Progenitor cell of endocrine pancreas (in vitro differentiated cells): ENCODE results near the gene CENATAC. TPM values are rescaled to one million over a fixed set of nuclear protein-coding genes. Genes with fewer than 3 reads are reported as not detected.
"Not testable (repeated sequence)": the region's sequence is repeated elsewhere in the genome, so short reads cannot be mapped to it uniquely, and the experiment has no call there.

ENCODE experiments used
- DNase-seq: peaks from one replicate; pipeline ENCODE4 v3.0.0; 2021; ENCODE audit warnings: low spot score; ENCODE audit not compliant: unreplicated experiment
- H3K27ac Mint-ChIP-seq: 2 replicates; pipeline ENCODE4 v1.8.0; 2021; ENCODE audit warnings: mild to moderate bottlenecking, moderate library complexity, mixed read lengths
- H3K27me3 Mint-ChIP-seq: 2 replicates; pipeline ENCODE4 v1.8.0; 2021; ENCODE audit warnings: mixed read lengths
- H3K36me3 Mint-ChIP-seq: 2 replicates; pipeline ENCODE4 v1.8.0; 2022; ENCODE audit warnings: mixed read lengths; ENCODE audit not compliant: insufficient read depth
- H3K4me1 Mint-ChIP-seq: 2 replicates; pipeline ENCODE4 v1.8.0; 2021; ENCODE audit warnings: low read depth, mixed read lengths
- H3K4me3 Mint-ChIP-seq: 2 replicates; pipeline ENCODE4 v1.8.0; 2021; ENCODE audit warnings: low read depth, mild to moderate bottlenecking, moderate library complexity, mixed read lengths
- H3K9me3 Mint-ChIP-seq: 2 replicates; pipeline ENCODE4 v1.8.0; 2021; ENCODE audit warnings: low read depth, mixed read lengths
- long read RNA-seq: library from polyadenylated mRNA; unstranded; transcript quantifications from one replicate; pipeline ENCODE4 v2.0.0, GENCODE V29; 2020
- total RNA-seq: library from RNA; stranded (reverse); gene quantifications from 2 replicates; pipeline ENCODE4 v1.2.1, GENCODE V29; 2021
- TF ChIP-seq, protein P1 (sequence below): fragments of 200-600 bp; sonication (generic); IDR thresholded peaks from one replicate; pipeline ENCODE4 v1.5.0; 2021; ENCODE audit warnings: antibody characterized with exemption, mild to moderate bottlenecking; ENCODE audit not compliant: unreplicated experiment

Gene CENATAC, protein sequence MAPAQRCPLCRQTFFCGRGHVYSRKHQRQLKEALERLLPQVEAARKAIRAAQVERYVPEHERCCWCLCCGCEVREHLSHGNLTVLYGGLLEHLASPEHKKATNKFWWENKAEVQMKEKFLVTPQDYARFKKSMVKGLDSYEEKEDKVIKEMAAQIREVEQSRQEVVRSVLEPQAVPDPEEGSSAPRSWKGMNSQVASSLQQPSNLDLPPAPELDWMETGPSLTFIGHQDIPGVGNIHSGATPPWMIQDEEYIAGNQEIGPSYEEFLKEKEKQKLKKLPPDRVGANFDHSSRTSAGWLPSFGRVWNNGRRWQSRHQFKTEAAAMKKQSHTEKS
- 56.5 and 66.6 TPM in 2 replicates for total RNA-seq
- long read RNA-seq, partial matches to known transcripts = 3 of 10 reads
- long read RNA-seq, other reads (novel, unspliced or antisense) = 5 of 10 reads

DNA sequence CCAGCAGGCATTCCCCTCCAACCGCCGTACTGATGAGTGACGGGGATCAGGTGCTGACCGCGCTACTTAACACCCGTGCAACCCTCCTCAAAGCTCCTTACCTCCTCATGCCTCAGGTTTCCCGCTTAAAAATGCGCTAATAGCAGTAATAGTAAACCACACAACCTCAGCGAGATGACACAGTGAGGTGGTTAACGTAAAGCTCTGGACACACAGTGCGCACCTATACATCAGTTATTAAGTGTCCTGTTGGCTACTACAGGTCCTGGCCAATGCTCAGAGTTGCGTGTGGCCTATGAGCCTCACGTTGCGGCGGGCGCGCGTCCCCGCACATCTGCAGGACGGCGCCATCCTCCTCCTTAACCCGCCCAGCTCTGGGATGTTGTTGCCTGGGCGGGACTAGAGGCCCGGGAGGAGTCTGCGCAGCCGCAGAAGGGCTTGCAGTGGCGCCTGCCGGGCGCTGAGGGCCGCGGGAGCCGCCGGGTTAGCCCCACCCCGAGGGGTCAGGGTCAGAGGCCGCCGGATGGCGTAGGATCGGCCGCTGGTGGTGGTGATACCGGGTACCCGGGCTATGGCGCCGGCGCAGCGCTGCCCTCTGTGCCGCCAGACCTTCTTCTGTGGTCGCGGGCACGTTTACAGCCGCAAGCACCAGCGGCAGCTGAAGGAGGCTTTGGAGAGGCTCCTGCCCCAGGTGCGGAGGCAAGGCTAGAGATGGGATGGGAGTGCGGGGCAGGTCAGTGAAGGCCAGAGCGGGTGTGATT is at the start of gene CENATAC:
Gene CENATAC, plus strand, starts transcription at position 512 of the 761 bp plus-strand sequence. Its CDS starts 60 bp downstream, at position 572.
- Mint-ChIP-seq H3K27ac (peak within 1 kb of the TSS; percentile 95), H3K4me1 (peaks cover 19% of the 10 kb centered on the region), H3K27me3 (no peaks in the 10 kb centered on the region), H3K9me3 (no peaks in the 10 kb centered on the region), H3K4me3 (peak within 1 kb of the TSS; percentile 98), H3K36me3 (peaks cover 8% of the 10 kb centered on the region)
- TF ChIP-seq, protein P1, sequence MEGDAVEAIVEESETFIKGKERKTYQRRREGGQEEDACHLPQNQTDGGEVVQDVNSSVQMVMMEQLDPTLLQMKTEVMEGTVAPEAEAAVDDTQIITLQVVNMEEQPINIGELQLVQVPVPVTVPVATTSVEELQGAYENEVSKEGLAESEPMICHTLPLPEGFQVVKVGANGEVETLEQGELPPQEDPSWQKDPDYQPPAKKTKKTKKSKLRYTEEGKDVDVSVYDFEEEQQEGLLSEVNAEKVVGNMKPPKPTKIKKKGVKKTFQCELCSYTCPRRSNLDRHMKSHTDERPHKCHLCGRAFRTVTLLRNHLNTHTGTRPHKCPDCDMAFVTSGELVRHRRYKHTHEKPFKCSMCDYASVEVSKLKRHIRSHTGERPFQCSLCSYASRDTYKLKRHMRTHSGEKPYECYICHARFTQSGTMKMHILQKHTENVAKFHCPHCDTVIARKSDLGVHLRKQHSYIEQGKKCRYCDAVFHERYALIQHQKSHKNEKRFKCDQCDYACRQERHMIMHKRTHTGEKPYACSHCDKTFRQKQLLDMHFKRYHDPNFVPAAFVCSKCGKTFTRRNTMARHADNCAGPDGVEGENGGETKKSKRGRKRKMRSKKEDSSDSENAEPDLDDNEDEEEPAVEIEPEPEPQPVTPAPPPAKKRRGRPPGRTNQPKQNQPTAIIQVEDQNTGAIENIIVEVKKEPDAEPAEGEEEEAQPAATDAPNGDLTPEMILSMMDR = no peak
- DNase-seq = peak; percentile 90

DNA sequence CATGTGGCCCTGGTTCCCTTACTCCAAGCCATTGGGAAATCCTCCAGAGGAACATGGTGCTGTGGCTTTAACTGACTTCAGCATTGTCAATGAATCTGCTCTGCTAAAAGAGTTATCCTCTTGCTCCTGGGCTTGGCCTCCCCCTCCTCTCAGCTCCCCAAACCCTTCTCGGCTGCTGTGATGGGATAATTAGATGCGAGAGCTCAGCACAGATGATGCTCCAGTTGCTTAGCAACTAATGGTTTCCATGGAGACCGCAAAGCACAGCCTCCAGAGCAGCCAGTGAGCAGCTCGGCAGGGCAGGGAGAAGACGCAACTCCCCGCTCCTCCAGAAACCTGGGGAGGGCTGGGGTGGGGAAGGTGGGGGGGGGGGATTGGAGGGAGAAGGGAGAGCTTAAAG is 44.7 kb upstream of the CENATAC start:
- no peak overlapping the region for H3K27ac Mint-ChIP-seq
- no peaks in the 10 kb centered on the region for H3K4me1 Mint-ChIP-seq
- H3K4me3 Mint-ChIP-seq = no peak overlapping the region

GRCh38 chr11:118953976-118954375 is 44.0 kb upstream of the CENATAC start:
- not testable (repeated sequence) for H3K9me3 Mint-ChIP-seq, H3K4me1 Mint-ChIP-seq, H3K27ac Mint-ChIP-seq, H3K36me3 Mint-ChIP-seq, H3K4me3 Mint-ChIP-seq, DNase-seq
- H3K27me3 Mint-ChIP-seq = peaks cover 49% of the 10 kb centered on the region

More for the DNA sequence above, 44.7 kb upstream of the CENATAC start:
- TF ChIP-seq, protein P1 = no peak
- peaks cover 49% of the 10 kb centered on the region for H3K27me3 Mint-ChIP-seq
- H3K36me3 Mint-ChIP-seq = no peaks in the 10 kb centered on the region
- no peak for DNase-seq
- H3K9me3 Mint-ChIP-seq = no peaks in the 10 kb centered on the region

DNA sequence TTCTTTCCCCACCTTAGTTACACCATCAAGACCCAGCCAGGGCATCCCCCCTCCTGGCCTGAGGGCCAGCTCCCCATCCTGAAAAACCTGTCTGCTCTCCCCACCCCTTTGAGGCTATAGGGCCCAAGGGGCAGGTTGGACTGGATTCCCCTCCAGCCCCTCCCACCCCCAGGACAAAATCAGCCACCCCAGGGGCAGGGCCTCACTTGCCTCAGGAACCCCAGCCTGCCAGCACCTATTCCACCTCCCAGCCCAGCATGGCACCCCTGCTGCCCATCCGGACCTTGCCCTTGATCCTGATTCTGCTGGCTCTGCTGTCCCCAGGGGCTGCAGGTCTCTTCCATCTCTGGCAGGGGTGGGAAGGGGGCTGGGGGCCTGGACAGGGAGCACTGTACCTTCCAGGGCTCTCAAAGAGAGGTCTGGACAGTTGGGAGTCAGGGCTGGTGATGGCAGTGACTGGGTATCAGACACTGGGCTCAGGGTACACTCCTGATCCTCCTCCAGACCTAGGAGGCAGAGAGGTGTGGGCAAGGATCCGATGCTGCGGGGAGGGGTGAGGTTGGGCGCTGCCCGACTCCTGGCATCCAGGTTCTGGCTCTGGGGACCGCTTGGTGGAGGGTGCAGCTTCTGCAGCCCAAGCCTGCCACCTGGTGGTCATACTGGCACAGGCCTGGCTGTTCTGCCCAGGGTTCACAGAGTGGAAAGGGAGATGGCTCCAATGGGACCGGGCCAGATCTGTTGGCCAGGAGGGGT is 41.7 kb upstream of the CENATAC start, which contains the start of gene UPK2:
Gene UPK2, plus strand, starts transcription at position 205 of the 753 bp plus-strand sequence. Its CDS starts 53 bp downstream, at position 258.
- DNase-seq = peak; percentile 89
- Mint-ChIP-seq H3K36me3 (no peaks in the 10 kb centered on the region), H3K27ac (no peak within 1 kb of the TSS), H3K9me3 (no peaks in the 10 kb centered on the region), H3K4me3 (no peak within 1 kb of the TSS), H3K27me3 (peaks cover 58% of the 10 kb centered on the region), H3K4me1 (no peaks in the 10 kb centered on the region)
- TF ChIP-seq, protein P1 = peak; percentile 98

- Mint-ChIP-seq H3K36me3 (no peaks in the 10 kb centered on the region), H3K4me3 (no peak overlapping the region), H3K27me3 (peaks cover 55% of the 10 kb centered on the region), H3K27ac (no peak overlapping the region), H3K9me3 (no peaks in the 10 kb centered on the region), H3K4me1 (no peaks in the 10 kb centered on the region)
- TF ChIP-seq, protein P1 = peak; percentile 4
- no peak for DNase-seq
Measured at GRCh38 chr11:118956847-118957469, 41.0 kb upstream of the CENATAC start.
